Omental fat pad (tissue), 4 donors: ENCODE measurements around the gene TMEM178B. TPM values are rescaled to one million over a fixed set of nuclear protein-coding genes. Genes with fewer than 3 reads are reported as not detected.

Experiments
- ATAC-seq: fragments of 150-250 bp; one replicate; pipeline ENCODE4 v1.9.1; 2016; ENCODE audit warnings: mild to moderate bottlenecking, moderate library complexity; ENCODE audit not compliant: low FRiP score
- DNase-seq: peaks from one replicate; pipeline ENCODE4 v3.0.0-alpha.2; 2019; ENCODE audit warnings: low spot score
- CTCF ChIP-seq, 3 donors: fragments of 450-650 bp; IDR thresholded peaks; one replicate each; pipeline ENCODE4 v1.5.1; 2016 to 2017; ENCODE audit warnings: antibody characterized with exemption in 3 of 3, mild to moderate bottlenecking in 3 of 3, moderate library complexity in 2 of 3
- total RNA-seq, 4 donors: library from RNA; depleted of rRNA; stranded (reverse); fragments of >200 nt; gene quantifications; one replicate each; pipeline ENCODE4 v1.1.0, GENCODE V29; 2016

The TMEM178B gene
- total RNA-seq, 4 donors from 2014 or later: 0.50 to 1.3 (median 0.81) TPM

GRCh38 chr7:141243368-141243767, 169.5 kb downstream of the TMEM178B start:
- no peak for DNase-seq
- no peak for TF ChIP-seq CTCF (IDR thresholded peaks at IDR 0.05)
- no peak for ATAC-seq

GRCh38 chr7:141244435-141244834, 170.6 kb downstream of the TMEM178B start:
- ATAC-seq: no peak
- no peak for TF ChIP-seq CTCF (IDR thresholded peaks at IDR 0.05)
- DNase-seq: no peak

GRCh38 chr7:141246426-141246825, 172.6 kb downstream of the TMEM178B start:
- DNase-seq (no peak), ATAC-seq (no peak)
- no peak for TF ChIP-seq CTCF (IDR thresholded peaks at IDR 0.05)

- TF ChIP-seq CTCF (IDR thresholded peaks at IDR 0.05): no peak
- ATAC-seq (no peak), DNase-seq (no peak)
Measured at GRCh38 chr7:141251180-141251579, 177.3 kb downstream of the TMEM178B start.

GRCh38 chr7:141251957-141252356, 178.1 kb downstream of the TMEM178B start:
- ATAC-seq (no peak), DNase-seq (no peak)
- TF ChIP-seq CTCF (IDR thresholded peaks at IDR 0.05): no peak

GRCh38 chr7:141257597-141257996, 183.7 kb downstream of the TMEM178B start:
- ATAC-seq: no peak
- no peak for TF ChIP-seq CTCF (IDR thresholded peaks at IDR 0.05)
- DNase-seq: no peak

GRCh38 chr7:141258559-141258958, 184.7 kb downstream of the TMEM178B start:
- TF ChIP-seq CTCF (IDR thresholded peaks at IDR 0.05): no peak
- no peak for DNase-seq
- no peak for ATAC-seq
